Measurements from ENCODE around the gene MT1X.
"Not testable (repeated sequence)": the region's sequence is repeated elsewhere in the genome, so short reads cannot be mapped to it uniquely, and the experiment has no call there.

MT1X gene

DNA sequence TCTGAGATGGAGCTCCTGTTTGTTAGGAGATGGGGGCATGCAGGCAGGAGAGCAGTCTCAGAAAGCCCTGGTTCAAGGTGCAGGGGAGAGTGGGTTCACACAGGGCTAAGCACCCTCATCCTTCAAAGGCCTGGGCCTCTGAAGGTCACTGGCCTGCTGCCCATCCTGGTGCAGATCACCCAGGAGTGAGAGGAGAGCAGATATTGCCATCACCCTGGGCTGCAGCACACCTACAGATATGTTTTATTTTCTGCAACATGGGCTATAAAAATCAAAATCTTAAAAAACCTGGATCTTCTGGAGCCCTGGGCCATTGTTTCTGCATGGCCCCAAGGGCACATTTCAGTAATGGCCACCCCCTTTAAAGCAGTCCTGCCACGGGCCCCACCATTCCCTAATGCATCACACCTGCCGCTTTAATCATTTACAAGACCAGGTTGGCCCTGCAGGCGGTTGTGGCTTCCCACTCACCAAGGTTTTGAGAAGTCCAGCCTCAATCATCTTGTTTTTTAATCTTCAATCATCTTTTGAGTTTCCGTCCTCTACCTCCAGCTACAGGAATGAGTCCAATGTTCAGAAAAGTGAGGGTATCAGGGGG lies 27.3 kb downstream of the MT1X start:
- no peaks in the 10 kb centered on the region for H3K36me3 Mint-ChIP-seq
- H3K4me1 Mint-ChIP-seq: peaks cover 39% of the 10 kb centered on the region
- no peak overlapping the region for H3K27ac Mint-ChIP-seq
- H3K9me3 Mint-ChIP-seq: no peaks in the 10 kb centered on the region
- peak overlapping the region; percentile 70 for H3K4me3 Mint-ChIP-seq
- H3K27me3 Mint-ChIP-seq: no peaks in the 10 kb centered on the region

DNA sequence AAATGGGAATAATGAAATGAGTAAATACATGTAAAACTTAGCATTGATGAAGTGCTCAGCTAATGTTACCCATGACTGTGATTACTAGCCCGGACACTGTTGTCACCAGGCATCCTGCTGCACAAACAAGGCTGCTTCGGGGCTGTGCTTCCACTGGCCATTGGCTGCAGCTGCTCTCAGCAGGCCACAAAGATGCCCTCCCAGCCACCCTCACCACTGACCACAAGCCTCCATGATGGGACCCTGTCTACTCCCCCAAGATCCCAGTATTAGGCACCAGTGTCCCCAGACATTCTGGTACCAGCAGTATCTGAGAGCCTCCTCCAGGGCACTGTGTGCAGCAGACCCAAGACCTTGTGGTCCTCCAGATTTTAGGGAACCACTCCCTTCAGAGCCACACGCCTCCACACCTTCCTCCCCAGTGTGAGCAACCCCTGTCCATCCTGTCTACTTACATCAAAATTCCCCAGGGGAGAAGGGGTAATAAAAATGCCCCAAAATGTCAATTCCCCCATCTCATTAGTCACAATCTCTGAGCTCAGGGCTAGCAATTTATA lies 28.0 kb downstream of the MT1X start:
- no peak overlapping the region for H3K4me3 Mint-ChIP-seq

DNA sequence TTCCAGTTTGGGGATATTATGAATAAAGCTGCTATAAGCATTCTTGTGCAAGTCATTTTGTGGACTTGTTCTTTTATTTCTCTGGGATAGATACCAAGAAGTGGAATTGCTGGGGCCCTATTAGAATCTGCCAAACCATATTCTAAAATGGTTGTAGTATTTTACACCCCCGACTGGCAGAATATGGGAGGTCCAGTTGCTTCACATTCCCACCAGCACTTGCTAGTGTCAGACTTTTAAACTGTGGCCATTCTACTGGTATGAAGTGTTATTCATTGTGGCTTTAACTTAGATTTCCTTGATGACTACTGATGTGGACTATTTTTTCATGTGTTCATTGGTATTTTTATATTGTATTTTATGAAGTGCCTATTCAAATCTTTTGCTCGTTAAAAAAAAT lies 29.6 kb downstream of the MT1X start:
- H3K4me3 Mint-ChIP-seq: no peak overlapping the region
- no peaks in the 10 kb centered on the region for H3K27me3 Mint-ChIP-seq
- H3K36me3 Mint-ChIP-seq: no peaks in the 10 kb centered on the region
- H3K27ac Mint-ChIP-seq: no peak overlapping the region
- H3K4me1 Mint-ChIP-seq: peaks cover 39% of the 10 kb centered on the region
- no peaks in the 10 kb centered on the region for H3K9me3 Mint-ChIP-seq

More for the DNA sequence above, 28.0 kb downstream of the MT1X start:
- H3K27me3 Mint-ChIP-seq: no peaks in the 10 kb centered on the region
- H3K36me3 Mint-ChIP-seq: no peaks in the 10 kb centered on the region
- H3K27ac Mint-ChIP-seq: no peak overlapping the region
- no peaks in the 10 kb centered on the region for H3K9me3 Mint-ChIP-seq
- peaks cover 39% of the 10 kb centered on the region for H3K4me1 Mint-ChIP-seq

DNA sequence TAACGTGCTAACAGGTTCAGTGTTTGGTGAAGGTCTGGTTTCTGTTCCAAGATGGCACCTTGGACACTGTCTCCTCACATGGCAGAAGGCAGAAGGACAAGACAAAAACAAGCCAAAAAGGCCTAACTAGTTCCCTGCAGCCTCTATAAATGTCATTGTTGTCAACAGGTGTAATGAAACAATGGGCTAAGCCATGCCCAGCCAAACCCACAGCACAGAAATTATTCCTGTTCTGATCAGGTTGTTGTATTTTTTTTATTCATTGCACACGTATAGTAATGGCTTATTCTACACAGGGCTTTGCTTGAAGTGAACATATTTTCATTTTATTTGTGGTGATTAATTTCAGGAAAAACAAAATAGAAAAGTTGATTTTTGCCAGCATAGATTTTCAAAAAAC lies 31.5 kb downstream of the MT1X start:
- no peaks in the 10 kb centered on the region for H3K36me3 Mint-ChIP-seq
- no peak overlapping the region for H3K27ac Mint-ChIP-seq
- H3K4me1 Mint-ChIP-seq: peaks cover 26% of the 10 kb centered on the region
- H3K9me3 Mint-ChIP-seq: no peaks in the 10 kb centered on the region
- H3K27me3 Mint-ChIP-seq: no peaks in the 10 kb centered on the region
- H3K4me3 Mint-ChIP-seq: no peak overlapping the region

DNA sequence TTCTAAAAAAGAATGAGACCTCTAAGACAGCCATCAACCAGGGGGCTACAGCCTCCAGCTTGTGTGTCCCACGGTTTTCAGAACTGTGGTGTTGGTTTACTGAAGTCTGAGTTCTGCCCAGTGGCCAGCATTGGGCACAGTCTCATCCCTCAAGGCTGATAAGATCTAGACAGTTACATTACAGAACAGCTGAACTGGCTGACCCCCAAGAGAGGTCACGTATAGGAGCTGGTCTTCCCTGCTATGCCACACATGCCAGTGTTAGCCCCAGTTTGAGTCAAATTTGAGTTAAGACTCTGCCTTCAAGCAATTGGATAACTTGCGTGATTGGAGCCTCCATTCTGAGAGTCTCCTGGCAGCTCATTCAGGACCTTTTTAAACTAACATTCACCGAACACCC lies 32.9 kb downstream of the MT1X start:
- Mint-ChIP-seq H3K4me3 (no peak overlapping the region), H3K27ac (no peak overlapping the region), H3K27me3 (no peaks in the 10 kb centered on the region), H3K4me1 (peaks cover 14% of the 10 kb centered on the region), H3K9me3 (no peaks in the 10 kb centered on the region), H3K36me3 (no peaks in the 10 kb centered on the region)

DNA sequence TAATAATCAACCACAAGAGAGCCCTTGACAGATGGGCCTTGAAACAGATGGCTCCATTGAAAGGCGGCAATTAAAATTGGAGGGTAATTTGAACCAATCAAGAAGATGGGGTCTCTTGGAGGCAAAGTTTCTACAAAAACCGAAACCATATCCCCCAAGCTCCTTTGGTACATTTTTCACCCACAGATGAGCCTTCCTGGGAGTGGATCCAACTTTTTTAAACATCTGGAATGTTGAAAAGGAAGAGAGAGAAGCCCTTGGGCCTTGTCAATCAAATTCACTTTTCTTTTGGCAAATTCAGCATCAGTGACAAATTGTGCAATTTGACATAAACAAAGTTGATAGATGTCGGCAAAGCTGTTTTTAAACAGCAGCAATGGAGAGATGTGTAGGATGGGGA lies 34.5 kb downstream of the MT1X start:
- H3K9me3 Mint-ChIP-seq: no peaks in the 10 kb centered on the region
- H3K4me1 Mint-ChIP-seq: peaks cover 1% of the 10 kb centered on the region

DNA sequence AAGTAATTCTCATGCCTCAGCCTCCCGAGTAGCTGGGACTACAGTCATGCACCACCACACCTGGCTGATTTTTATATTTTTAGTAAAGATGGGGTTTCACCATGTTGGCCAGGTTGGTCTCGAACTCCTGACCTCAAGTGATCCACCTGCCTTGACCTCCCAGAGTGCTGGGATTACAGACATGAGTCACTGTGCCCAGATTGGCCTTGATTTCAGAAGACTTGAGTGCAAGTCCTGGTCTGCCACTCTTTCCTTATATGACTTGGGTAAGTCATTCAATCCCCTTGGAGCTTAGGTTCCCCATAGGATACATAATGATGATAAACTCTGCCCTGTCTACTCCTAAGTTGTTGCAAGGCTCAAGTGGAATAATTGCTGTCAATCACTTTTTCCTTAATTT lies 35.3 kb downstream of the MT1X start:
- not testable (repeated sequence) for H3K4me3 Mint-ChIP-seq, H3K9me3 Mint-ChIP-seq, H3K27ac Mint-ChIP-seq, H3K36me3 Mint-ChIP-seq, H3K27me3 Mint-ChIP-seq, H3K4me1 Mint-ChIP-seq

More for the DNA sequence above, 34.5 kb downstream of the MT1X start:
- Mint-ChIP-seq H3K4me3 (no peak overlapping the region), H3K36me3 (no peaks in the 10 kb centered on the region), H3K27me3 (no peaks in the 10 kb centered on the region), H3K27ac (no peak overlapping the region)

DNA sequence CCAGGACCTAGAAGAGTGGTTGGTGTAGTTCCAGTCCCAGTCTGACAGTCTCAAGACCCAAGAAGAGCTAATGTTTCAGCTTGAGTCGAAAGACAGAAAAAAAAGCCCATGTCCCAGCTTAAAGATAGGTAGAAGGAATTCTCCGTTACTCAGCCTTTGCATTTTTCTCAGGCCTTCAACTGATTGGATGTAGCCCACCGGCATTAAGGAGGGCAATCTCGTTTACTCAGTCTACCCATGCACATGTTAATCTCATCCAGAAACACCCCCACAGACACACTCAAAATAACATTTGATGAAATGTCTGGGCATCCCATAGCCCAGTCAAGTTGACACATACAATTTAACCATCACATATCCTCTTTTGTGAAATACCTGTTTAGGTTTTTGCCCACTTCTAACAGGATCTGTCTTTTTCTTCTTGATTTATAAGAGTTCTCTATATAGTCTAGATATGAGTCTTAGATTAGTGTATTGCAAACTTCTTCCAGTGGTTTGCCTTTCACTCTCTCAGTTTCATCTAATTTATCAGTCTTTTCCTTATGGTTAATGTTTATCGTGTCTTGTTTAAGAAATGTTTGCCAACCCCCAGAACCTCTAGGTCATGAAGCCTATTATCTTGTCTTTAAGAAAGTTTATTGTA lies 40.1 kb downstream of the MT1X start:
- Mint-ChIP-seq H3K4me3 (no peak overlapping the region), H3K4me1 (no peaks in the 10 kb centered on the region), H3K27me3 (no peaks in the 10 kb centered on the region), H3K27ac (no peak overlapping the region), H3K36me3 (peaks cover 2% of the 10 kb centered on the region), H3K9me3 (no peaks in the 10 kb centered on the region)

DNA sequence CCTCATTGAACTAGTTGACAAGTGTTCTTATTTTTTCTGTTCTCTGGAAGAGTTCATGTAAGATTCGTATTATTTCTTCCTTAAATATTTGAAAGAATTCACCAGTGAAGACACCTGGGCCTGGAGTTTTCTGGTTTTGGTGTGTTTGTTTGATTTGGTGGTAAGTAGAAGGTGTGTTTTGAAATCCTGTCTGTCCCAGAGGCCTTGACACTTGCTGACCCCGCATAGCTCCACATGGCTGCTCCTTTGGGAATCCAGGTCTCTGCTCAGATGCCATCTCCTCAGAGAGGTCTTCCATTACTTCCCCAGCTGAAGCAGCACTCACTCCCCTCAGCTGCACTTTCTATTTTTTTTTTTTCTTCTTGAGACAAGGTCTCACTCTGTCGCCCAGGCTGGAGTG lies 41.9 kb downstream of the MT1X start:
- Mint-ChIP-seq H3K9me3 (no peaks in the 10 kb centered on the region), H3K36me3 (peaks cover 2% of the 10 kb centered on the region), H3K27me3 (no peaks in the 10 kb centered on the region), H3K27ac (no peak overlapping the region), H3K4me1 (peaks cover 12% of the 10 kb centered on the region), H3K4me3 (no peak overlapping the region)

DNA sequence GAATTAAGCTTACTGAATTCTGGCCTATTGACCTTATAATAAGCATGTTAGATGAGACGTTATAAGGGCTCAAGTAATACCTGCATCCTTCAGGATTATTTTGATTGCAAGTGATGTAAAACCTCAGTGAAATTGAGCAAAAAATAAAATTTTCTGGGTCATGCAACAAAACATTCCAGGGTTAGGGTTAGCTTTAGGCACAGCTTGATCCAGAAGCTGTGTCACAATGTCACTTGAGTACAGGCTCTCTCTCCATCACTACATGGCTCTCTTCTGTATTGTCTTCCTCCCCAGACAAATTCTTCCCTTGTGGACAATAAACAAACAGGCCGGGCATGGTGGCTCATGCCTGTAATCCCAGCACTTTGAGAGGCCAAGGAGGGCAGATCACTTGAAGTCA lies 44.0 kb downstream of the MT1X start:
- Mint-ChIP-seq H3K4me3 (no peak overlapping the region), H3K27ac (no peak overlapping the region), H3K27me3 (no peaks in the 10 kb centered on the region), H3K36me3 (peaks cover 2% of the 10 kb centered on the region), H3K9me3 (no peaks in the 10 kb centered on the region), H3K4me1 (peaks cover 22% of the 10 kb centered on the region)

DNA sequence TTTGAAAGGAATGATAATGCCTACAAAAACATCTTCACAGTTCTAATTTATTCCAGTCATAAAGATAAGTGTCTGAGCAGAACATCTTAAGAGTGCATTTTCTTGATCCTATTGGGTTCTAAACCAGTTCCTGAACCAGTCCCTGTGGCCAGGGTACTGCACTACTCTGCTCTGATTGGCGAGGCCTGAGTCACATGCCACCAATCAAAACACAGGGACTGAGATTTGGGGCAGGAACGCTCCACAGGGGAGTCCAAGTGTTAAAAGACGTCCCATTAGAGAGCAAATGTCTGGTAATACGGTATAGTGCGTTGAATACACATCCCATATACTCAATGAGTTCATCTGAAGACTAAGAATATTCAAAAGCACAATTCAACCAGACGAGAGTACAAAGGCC lies 44.7 kb downstream of the MT1X start:
- no peaks in the 10 kb centered on the region for H3K27me3 Mint-ChIP-seq
- no peaks in the 10 kb centered on the region for H3K9me3 Mint-ChIP-seq
- no peak overlapping the region for H3K4me3 Mint-ChIP-seq
- peaks cover 2% of the 10 kb centered on the region for H3K36me3 Mint-ChIP-seq
- no peak overlapping the region for H3K27ac Mint-ChIP-seq
- H3K4me1 Mint-ChIP-seq: peaks cover 22% of the 10 kb centered on the region

DNA sequence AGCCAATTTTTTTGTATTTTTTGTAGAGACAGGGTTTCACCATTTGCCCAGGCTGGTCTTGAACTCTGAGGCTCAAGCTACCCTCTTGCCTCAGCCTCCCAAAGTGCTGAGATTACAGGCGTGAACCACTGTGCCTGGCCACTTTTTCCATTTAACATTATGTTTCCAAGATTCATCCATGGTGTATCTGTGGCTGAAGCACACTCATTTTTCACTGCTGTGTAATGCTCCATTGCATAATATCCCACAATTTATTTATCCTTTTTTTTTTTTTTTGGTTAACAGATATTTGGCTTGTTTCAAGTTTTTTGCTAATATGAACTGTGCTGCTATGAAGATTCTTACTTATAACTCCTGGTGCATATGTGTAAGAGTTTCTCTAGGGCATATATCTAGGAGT lies 45.8 kb downstream of the MT1X start:
- H3K4me3 Mint-ChIP-seq: no peak overlapping the region
- peaks cover 2% of the 10 kb centered on the region for H3K36me3 Mint-ChIP-seq
- H3K27me3 Mint-ChIP-seq: no peaks in the 10 kb centered on the region
- no peaks in the 10 kb centered on the region for H3K9me3 Mint-ChIP-seq
- peaks cover 22% of the 10 kb centered on the region for H3K4me1 Mint-ChIP-seq
- no peak overlapping the region for H3K27ac Mint-ChIP-seq

DNA sequence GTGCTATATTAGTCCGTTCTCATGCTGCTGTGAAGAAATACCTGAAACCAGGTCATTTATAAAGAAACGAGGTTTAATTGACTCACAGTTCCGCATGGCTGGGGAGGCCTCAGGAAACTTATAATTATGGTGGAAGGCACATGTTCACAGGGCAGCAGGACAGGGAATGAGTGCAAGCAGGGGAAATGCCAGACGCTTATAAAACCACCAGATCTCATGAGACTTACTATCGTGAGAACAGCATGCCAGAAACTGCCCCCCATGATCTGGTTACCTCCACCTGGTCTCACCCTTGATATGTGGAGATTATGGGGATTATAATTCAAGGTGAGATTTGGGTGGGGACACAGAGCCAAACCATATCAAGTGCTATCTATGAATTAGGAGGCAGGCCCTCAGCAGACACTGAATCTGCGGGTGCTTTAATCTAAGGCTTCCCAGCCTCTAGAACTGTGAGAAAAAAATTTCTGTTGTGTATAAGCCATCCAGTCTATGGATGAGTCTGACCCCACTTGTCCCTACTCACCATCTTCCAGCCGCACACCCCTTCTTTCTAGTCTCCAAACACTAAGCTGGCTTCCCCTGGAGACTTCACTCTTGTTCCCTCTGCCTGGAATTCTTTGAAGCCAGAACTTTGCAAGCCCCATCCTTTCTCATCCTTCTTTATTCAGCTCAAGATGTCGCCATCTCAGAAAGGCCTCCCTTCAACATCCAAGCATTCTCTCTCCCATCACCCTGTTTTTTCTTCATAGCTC lies 46.9 kb downstream of the MT1X start:
- Mint-ChIP-seq H3K36me3 (no peaks in the 10 kb centered on the region), H3K27me3 (no peaks in the 10 kb centered on the region), H3K9me3 (no peaks in the 10 kb centered on the region), H3K4me3 (no peak overlapping the region), H3K27ac (peak overlapping the region; percentile 82), H3K4me1 (peaks cover 22% of the 10 kb centered on the region)

DNA sequence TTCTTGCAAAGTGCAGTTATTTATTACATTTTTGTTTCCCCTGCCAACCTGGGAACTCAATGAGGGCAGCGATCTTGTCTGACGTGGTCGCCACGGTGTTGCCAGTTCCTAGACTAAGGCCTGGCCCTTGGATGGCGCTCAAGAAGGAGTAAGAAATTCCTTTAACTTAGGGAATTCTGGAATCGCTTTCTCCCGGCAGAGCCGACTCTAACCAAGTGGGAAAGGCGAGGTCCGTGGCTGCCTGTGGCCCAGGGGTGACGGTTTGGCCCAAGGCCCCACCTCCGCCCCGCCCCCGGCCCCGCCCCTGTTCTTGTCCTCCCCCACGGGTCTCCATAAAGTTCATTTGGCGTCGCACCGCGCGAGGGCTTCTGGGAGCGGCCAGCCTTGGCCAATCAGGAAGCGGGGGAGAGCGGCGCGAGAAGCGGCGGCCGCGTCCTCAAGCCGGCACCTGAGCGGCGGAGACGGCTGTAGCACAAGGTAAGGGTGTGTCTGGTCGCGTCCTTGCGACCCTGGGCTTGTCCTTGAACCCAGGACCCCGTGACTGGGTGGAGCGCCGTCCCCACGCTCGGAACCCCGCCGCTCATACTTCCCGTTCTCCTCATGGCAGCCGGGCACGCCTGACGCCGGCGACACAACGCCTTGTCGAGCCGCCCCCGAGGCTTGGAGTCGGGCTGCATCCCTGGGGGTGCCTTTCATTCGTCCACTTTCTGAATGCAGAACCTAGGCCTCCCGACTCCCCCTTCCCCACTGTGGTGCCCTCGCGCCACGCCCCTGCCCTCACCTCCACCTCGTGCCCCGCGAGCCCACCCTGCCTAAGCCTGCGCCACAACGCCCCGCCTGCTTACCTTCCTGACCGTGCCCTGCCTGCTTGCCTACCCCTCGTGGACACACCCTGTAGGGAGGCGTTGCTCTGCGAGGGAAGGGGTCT lies 47.7 kb downstream of the MT1X start, which contains the start of gene NUP93:
Gene NUP93 (plus strand): TSS at position 395 of the 928 bp plus-strand sequence. CDS start 18,119 bp downstream, outside the sequence.
- no peaks in the 10 kb centered on the region for H3K27me3 Mint-ChIP-seq
- H3K4me1 Mint-ChIP-seq: peaks cover 22% of the 10 kb centered on the region
- H3K4me3 Mint-ChIP-seq: no peak within 1 kb of the TSS
- H3K9me3 Mint-ChIP-seq: no peaks in the 10 kb centered on the region
- H3K27ac Mint-ChIP-seq: peak within 1 kb of the TSS; percentile 82
- no peaks in the 10 kb centered on the region for H3K36me3 Mint-ChIP-seq

DNA sequence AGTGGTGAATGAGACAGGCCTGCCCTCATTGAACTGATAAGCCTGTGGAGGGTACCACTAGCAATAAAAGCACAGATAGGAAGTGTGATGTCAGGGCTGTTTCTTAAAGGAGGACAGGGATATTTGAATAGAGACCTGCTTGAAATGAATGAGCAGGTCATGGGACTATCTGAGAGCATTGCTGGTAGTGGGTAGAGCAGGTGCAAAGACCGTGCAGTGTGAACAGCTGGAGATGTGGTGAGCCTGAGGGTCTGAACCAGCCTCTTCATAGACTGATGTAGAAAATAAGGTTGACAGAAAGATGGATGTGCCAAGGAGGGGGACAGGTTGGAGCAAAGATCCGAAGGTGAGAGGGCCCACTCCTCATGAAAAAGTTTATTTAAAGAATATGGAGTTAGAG lies 50.1 kb downstream of the MT1X start:
- H3K27ac Mint-ChIP-seq: no peak overlapping the region
- H3K36me3 Mint-ChIP-seq: peaks cover 4% of the 10 kb centered on the region
- no peak overlapping the region for H3K4me3 Mint-ChIP-seq
- H3K4me1 Mint-ChIP-seq: peaks cover 35% of the 10 kb centered on the region
- H3K27me3 Mint-ChIP-seq: no peaks in the 10 kb centered on the region
- H3K9me3 Mint-ChIP-seq: no peaks in the 10 kb centered on the region

All from activated naive CD4-positive, alpha-beta T cell treated with anti-CD3 and anti-CD28 coated beads, Interleukin-2, amount 50 U/mL, for 24 hours (primary cell).